ENCODE results near the gene C15orf39. TPM values are rescaled to one million over a fixed set of nuclear protein-coding genes. Genes with fewer than 3 reads are reported as not detected.

The C15orf39 gene
- polyA plus RNA-seq, 3 donors: 8.9 to 80.7 (median 18.2) TPM

DNA sequence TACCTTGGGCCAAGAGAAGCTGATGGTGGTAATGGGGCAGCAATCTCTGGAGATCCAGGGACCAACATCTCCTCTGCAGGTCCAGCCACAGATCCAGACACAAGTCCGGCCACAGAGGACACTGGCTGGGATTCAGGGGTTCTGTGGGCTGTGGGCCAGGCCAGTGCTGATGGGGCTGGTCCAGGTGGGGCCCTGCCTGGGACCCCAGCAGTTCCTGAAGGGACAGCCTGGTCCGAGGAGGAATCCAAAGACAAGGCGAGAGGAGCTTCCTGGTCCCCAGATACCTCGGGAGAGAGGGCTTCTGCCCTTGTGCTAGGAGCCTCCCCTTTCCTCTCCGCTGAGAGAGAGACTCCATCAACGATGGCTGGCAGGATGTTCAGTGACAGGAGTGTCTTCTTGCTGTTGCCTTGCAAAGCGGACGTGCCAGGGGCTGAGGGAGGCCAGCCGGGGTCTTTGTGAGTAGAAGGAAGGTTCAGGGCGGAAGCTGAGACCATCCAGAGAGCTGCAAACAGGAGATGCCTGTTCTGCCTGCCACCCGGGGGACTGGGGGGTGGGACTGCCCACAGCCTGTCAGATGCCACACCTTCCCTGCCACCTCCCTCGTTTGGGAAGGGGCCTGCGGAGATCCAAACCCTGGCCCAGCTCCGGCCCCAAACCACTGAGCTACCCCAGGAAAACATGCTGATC is 32.0 kb downstream of the C15orf39 start:
- Mint-ChIP-seq H3K36me3 (no peaks in the 10 kb centered on the region), H3K4me1 (no peaks in the 10 kb centered on the region), H3K9me3 (peaks cover 0 to 3% (median 0%) of the 10 kb centered on the region in 7 donors), H3K4me3 (no peak overlapping the region), H3K27me3 (ENCODE audit: low read depth in 3 of 3) (peaks cover 8 to 19% (median 10%) of the 10 kb centered on the region in 3 donors), H3K27ac (no peak overlapping the region)
- Histone ChIP-seq H3K36me3 (replicated peaks in 1 of 2; ENCODE audit: control insufficient read depth in 1 of 2, insufficient read depth in 2 of 2, low read length in 2 of 2) (no peaks in the 10 kb centered on the region), H4K20me1 (ENCODE audit: insufficient read depth, low read length) (no peaks in the 10 kb centered on the region), H3K4me2 (replicated peaks; ENCODE audit: extremely low read depth, low read length, poor library complexity, severe bottlenecking) (no peak overlapping the region), H2AFZ (ENCODE audit: insufficient read depth, low read depth, low read length, poor library complexity, severe bottlenecking) (no peak overlapping the region), H3K4me1 (ENCODE audit: control insufficient read depth in 1 of 2, insufficient read depth in 2 of 2, low read length in 2 of 2) (no peaks in the 10 kb centered on the region), H3K79me2 (ENCODE audit: insufficient read depth, low read length) (no peaks in the 10 kb centered on the region), H3K9ac (ENCODE audit: insufficient read depth, low read length, poor library complexity, severe bottlenecking) (no peak overlapping the region), H3K9me3 (replicated peaks in 1 of 2; ENCODE audit: control insufficient read depth in 1 of 2, insufficient read depth in 1 of 2, low read length in 2 of 2) (no peaks in the 10 kb centered on the region), H3K27me3 (ENCODE audit: control insufficient read depth in 2 of 2, insufficient read depth in 2 of 2, low read length in 2 of 2) (no peaks in the 10 kb centered on the region), H3K27ac (ENCODE audit: low read depth in 1 of 2, low read length in 2 of 2) (no peak overlapping the region), H3K4me3 (replicated peaks in 1 of 3; ENCODE audit: low read depth in 2 of 3, low read length in 3 of 3) (no peak overlapping the region)
- intact Hi-C loops (cut with micrococcal nuclease): loop anchor here in 1 of 2 donors (10.0 kb wide), 1 partner anchor 71 kb away; no protein-coding TSS in a partner anchor
- WGBS (ENCODE audit: insufficient coverage): 80% methylated on average over 10 of the region's 14 CpGs
- TF ChIP-seq, protein P1, sequence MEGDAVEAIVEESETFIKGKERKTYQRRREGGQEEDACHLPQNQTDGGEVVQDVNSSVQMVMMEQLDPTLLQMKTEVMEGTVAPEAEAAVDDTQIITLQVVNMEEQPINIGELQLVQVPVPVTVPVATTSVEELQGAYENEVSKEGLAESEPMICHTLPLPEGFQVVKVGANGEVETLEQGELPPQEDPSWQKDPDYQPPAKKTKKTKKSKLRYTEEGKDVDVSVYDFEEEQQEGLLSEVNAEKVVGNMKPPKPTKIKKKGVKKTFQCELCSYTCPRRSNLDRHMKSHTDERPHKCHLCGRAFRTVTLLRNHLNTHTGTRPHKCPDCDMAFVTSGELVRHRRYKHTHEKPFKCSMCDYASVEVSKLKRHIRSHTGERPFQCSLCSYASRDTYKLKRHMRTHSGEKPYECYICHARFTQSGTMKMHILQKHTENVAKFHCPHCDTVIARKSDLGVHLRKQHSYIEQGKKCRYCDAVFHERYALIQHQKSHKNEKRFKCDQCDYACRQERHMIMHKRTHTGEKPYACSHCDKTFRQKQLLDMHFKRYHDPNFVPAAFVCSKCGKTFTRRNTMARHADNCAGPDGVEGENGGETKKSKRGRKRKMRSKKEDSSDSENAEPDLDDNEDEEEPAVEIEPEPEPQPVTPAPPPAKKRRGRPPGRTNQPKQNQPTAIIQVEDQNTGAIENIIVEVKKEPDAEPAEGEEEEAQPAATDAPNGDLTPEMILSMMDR (IDR thresholded peaks at IDR 0.05): no peak
- DNase-seq: no peak

GRCh38 chr15:75234191-75234810 is 32.6 kb downstream of the C15orf39 start:
- Histone ChIP-seq H3K4me3 (replicated peaks in 1 of 3; ENCODE audit: low read depth in 2 of 3, low read length in 3 of 3) (no peak overlapping the region), H3K27ac (ENCODE audit: low read depth in 1 of 2, low read length in 2 of 2) (no peak overlapping the region), H3K4me2 (replicated peaks; ENCODE audit: extremely low read depth, low read length, poor library complexity, severe bottlenecking) (no peak overlapping the region), H4K20me1 (ENCODE audit: insufficient read depth, low read length) (no peaks in the 10 kb centered on the region), H3K9me3 (replicated peaks in 1 of 2; ENCODE audit: control insufficient read depth in 1 of 2, insufficient read depth in 1 of 2, low read length in 2 of 2) (no peaks in the 10 kb centered on the region), H3K9ac (ENCODE audit: insufficient read depth, low read length, poor library complexity, severe bottlenecking) (no peak overlapping the region), H3K79me2 (ENCODE audit: insufficient read depth, low read length) (no peaks in the 10 kb centered on the region), H2AFZ (ENCODE audit: insufficient read depth, low read depth, low read length, poor library complexity, severe bottlenecking) (no peak overlapping the region), H3K27me3 (ENCODE audit: control insufficient read depth in 2 of 2, insufficient read depth in 2 of 2, low read length in 2 of 2) (no peaks in the 10 kb centered on the region), H3K4me1 (ENCODE audit: control insufficient read depth in 1 of 2, insufficient read depth in 2 of 2, low read length in 2 of 2) (no peaks in the 10 kb centered on the region), H3K36me3 (replicated peaks in 1 of 2; ENCODE audit: control insufficient read depth in 1 of 2, insufficient read depth in 2 of 2, low read length in 2 of 2) (no peaks in the 10 kb centered on the region)
- 100% methylated on average over 4 of the region's 5 CpGs for WGBS (ENCODE audit: insufficient coverage)
- intact Hi-C loops (cut with micrococcal nuclease): loop anchor here in 1 of 2 donors (10.0 kb wide), 1 partner anchor 70 kb away; no protein-coding TSS in a partner anchor
- DNase-seq: no peak
- Mint-ChIP-seq H3K36me3 (no peaks in the 10 kb centered on the region), H3K9me3 (peaks cover 0 to 3% (median 0%) of the 10 kb centered on the region in 7 donors), H3K27me3 (ENCODE audit: low read depth in 3 of 3) (peaks cover 10 to 19% (median 11%) of the 10 kb centered on the region in 3 donors), H3K4me1 (no peaks in the 10 kb centered on the region), H3K4me3 (no peak overlapping the region), H3K27ac (no peak overlapping the region)
- TF ChIP-seq, protein P1 (IDR thresholded peaks at IDR 0.05): no peak
